ENCODE measurements around the gene GLB1L2. TPM values are rescaled to one million over a fixed set of nuclear protein-coding genes. Genes with fewer than 3 reads are reported as not detected.

Gene GLB1L2
- total and polyA plus RNA-seq, 2 donors (not counting 1 experiment from before 2014, with no cell fraction given): under 0.01 to 0.11 TPM

- TF ChIP-seq EZH2 (IDR thresholded peaks at IDR 0.05; ENCODE audit: low read length, missing control alignments) (no peak), CTCF (conservative IDR thresholded peaks at IDR 0.05 in 1 of 2, IDR thresholded peaks at IDR 0.05 in 1 of 2; ENCODE audit: low read depth in 1 of 2, low read length in 2 of 2) (no peak)
- no peak for DNase-seq (ENCODE audit: low read depth in 2 of 2)
- H3K79me2 ChIP-seq (ENCODE audit: control insufficient read depth, insufficient read depth, low read length): no peaks in the 10 kb centered on the region
- H3K27me3 ChIP-seq (ENCODE audit: control insufficient read depth, insufficient read depth, low read length): no peaks in the 10 kb centered on the region
- no peak overlapping the region for H3K4me2 ChIP-seq (ENCODE audit: extremely low read depth, insufficient read depth, low read length)
- no peak overlapping the region for H2AFZ ChIP-seq (ENCODE audit: low read length)
- no peak overlapping the region for H3K27ac ChIP-seq (ENCODE audit: insufficient read depth, low read length)
- no peaks in the 10 kb centered on the region for H3K4me1 ChIP-seq (ENCODE audit: control insufficient read depth, extremely low read depth, insufficient read depth, low read length)
- no peaks in the 10 kb centered on the region for H3K36me3 ChIP-seq (ENCODE audit: control insufficient read depth, insufficient read depth, low read length)
- no peaks in the 10 kb centered on the region for H3K9me3 ChIP-seq (ENCODE audit: control insufficient read depth, insufficient read depth, low read depth, low read length)
- H3K9ac ChIP-seq (ENCODE audit: insufficient read depth, low read length): no peak overlapping the region
- no peaks in the 10 kb centered on the region for H4K20me1 ChIP-seq (ENCODE audit: control insufficient read depth, extremely low read depth, insufficient read depth, low read length)
- no peak overlapping the region for H3K4me3 ChIP-seq (replicated peaks in 1 of 4; ENCODE audit: control extremely low read depth in 1 of 4, insufficient read depth in 1 of 4, low read depth in 3 of 4, low read length in 4 of 4)
Measured at GRCh38 chr11:134370526-134371435, 39.0 kb downstream of the GLB1L2 start.

GRCh38 chr11:134371436-134372185, 39.8 kb downstream of the GLB1L2 start:
- no peak for TF ChIP-seq CTCF (conservative IDR thresholded peaks at IDR 0.05 in 1 of 2, IDR thresholded peaks at IDR 0.05 in 1 of 2; ENCODE audit: low read depth in 1 of 2, low read length in 2 of 2)
- no peak for TF ChIP-seq EZH2 (IDR thresholded peaks at IDR 0.05; ENCODE audit: low read length, missing control alignments)
- Histone ChIP-seq H3K4me2 (ENCODE audit: extremely low read depth, insufficient read depth, low read length) (no peak overlapping the region), H2AFZ (ENCODE audit: low read length) (no peak overlapping the region), H3K36me3 (ENCODE audit: control insufficient read depth, insufficient read depth, low read length) (no peaks in the 10 kb centered on the region), H3K27ac (ENCODE audit: insufficient read depth, low read length) (no peak overlapping the region), H3K27me3 (ENCODE audit: control insufficient read depth, insufficient read depth, low read length) (no peaks in the 10 kb centered on the region), H4K20me1 (ENCODE audit: control insufficient read depth, extremely low read depth, insufficient read depth, low read length) (no peaks in the 10 kb centered on the region), H3K4me3 (replicated peaks in 1 of 4; ENCODE audit: control extremely low read depth in 1 of 4, insufficient read depth in 1 of 4, low read depth in 3 of 4, low read length in 4 of 4) (no peak overlapping the region), H3K79me2 (ENCODE audit: control insufficient read depth, insufficient read depth, low read length) (no peaks in the 10 kb centered on the region), H3K9me3 (ENCODE audit: control insufficient read depth, insufficient read depth, low read depth, low read length) (no peaks in the 10 kb centered on the region), H3K4me1 (ENCODE audit: control insufficient read depth, extremely low read depth, insufficient read depth, low read length) (no peaks in the 10 kb centered on the region), H3K9ac (ENCODE audit: insufficient read depth, low read length) (no peak overlapping the region)
- no peak for DNase-seq (ENCODE audit: low read depth in 2 of 2)

- no peak overlapping the region for H3K4me3 ChIP-seq (replicated peaks in 1 of 4; ENCODE audit: control extremely low read depth in 1 of 4, insufficient read depth in 1 of 4, low read depth in 3 of 4, low read length in 4 of 4)
- DNase-seq (ENCODE audit: low read depth in 2 of 2): no peak
- H4K20me1 ChIP-seq (ENCODE audit: control insufficient read depth, extremely low read depth, insufficient read depth, low read length): no peaks in the 10 kb centered on the region
- no peak overlapping the region for H2AFZ ChIP-seq (ENCODE audit: low read length)
- no peak overlapping the region for H3K9ac ChIP-seq (ENCODE audit: insufficient read depth, low read length)
- no peak overlapping the region for H3K4me2 ChIP-seq (ENCODE audit: extremely low read depth, insufficient read depth, low read length)
- H3K36me3 ChIP-seq (ENCODE audit: control insufficient read depth, insufficient read depth, low read length): no peaks in the 10 kb centered on the region
- H3K79me2 ChIP-seq (ENCODE audit: control insufficient read depth, insufficient read depth, low read length): no peaks in the 10 kb centered on the region
- no peak overlapping the region for H3K27ac ChIP-seq (ENCODE audit: insufficient read depth, low read length)
- no peaks in the 10 kb centered on the region for H3K27me3 ChIP-seq (ENCODE audit: control insufficient read depth, insufficient read depth, low read length)
- H3K4me1 ChIP-seq (ENCODE audit: control insufficient read depth, extremely low read depth, insufficient read depth, low read length): no peaks in the 10 kb centered on the region
- H3K9me3 ChIP-seq (ENCODE audit: control insufficient read depth, insufficient read depth, low read depth, low read length): no peaks in the 10 kb centered on the region
- TF ChIP-seq CTCF (conservative IDR thresholded peaks at IDR 0.05 in 1 of 2, IDR thresholded peaks at IDR 0.05 in 1 of 2; ENCODE audit: low read depth in 1 of 2, low read length in 2 of 2): no peak
- no peak for TF ChIP-seq EZH2 (IDR thresholded peaks at IDR 0.05; ENCODE audit: low read length, missing control alignments)
Measured at GRCh38 chr11:134372536-134372935, 40.7 kb downstream of the GLB1L2 start.
